Measurements from ENCODE around the gene SLC7A7. TPM values are rescaled to one million over a fixed set of nuclear protein-coding genes. Genes with fewer than 3 reads are reported as not detected.

The SLC7A7 gene
- total RNA-seq, 1 donor from 2014 or later: 4.6 TPM

- Histone ChIP-seq H3K36me3 (peaks cover 58% of the 10 kb centered on the region), H3K4me3 (no peak overlapping the region), H3K27ac (replicated peaks) (no peak overlapping the region), H3K9me3 (replicated peaks) (no peaks in the 10 kb centered on the region), H3K4me1 (peaks cover 51% of the 10 kb centered on the region), H3K27me3 (ENCODE audit: low read depth) (no peaks in the 10 kb centered on the region)
- no peak for TF ChIP-seq CTCF (IDR thresholded peaks at IDR 0.05; ENCODE audit: borderline replicate concordance)
- no peak for DNase-seq
- intact Hi-C loops (cut with micrococcal nuclease): no loop called here
Observed at GRCh38 chr14:22845103-22845394, 29.8 kb upstream of the SLC7A7 start.

- Histone ChIP-seq H3K36me3 (peaks cover 58% of the 10 kb centered on the region), H3K4me3 (no peak overlapping the region), H3K27ac (replicated peaks) (no peak overlapping the region), H3K4me1 (peaks cover 51% of the 10 kb centered on the region), H3K9me3 (replicated peaks) (no peaks in the 10 kb centered on the region), H3K27me3 (ENCODE audit: low read depth) (no peaks in the 10 kb centered on the region)
- intact Hi-C loops (cut with micrococcal nuclease): no loop called here
- no peak for DNase-seq
- no peak for TF ChIP-seq CTCF (IDR thresholded peaks at IDR 0.05; ENCODE audit: borderline replicate concordance)
Observed at GRCh38 chr14:22844221-22845102, 29.2 kb upstream of the SLC7A7 start.

- TF ChIP-seq CTCF (IDR thresholded peaks at IDR 0.05; ENCODE audit: borderline replicate concordance): no peak
- Histone ChIP-seq H3K9me3 (replicated peaks) (no peaks in the 10 kb centered on the region), H3K36me3 (peaks cover 58% of the 10 kb centered on the region), H3K27me3 (ENCODE audit: low read depth) (no peaks in the 10 kb centered on the region), H3K4me1 (peaks cover 51% of the 10 kb centered on the region), H3K27ac (replicated peaks) (no peak overlapping the region), H3K4me3 (no peak overlapping the region)
- intact Hi-C loops (cut with micrococcal nuclease): no loop called here
- DNase-seq: no peak
Observed at GRCh38 chr14:22843123-22843925, 28.1 kb upstream of the SLC7A7 start.

GRCh38 chr14:22842211-22843122 lies 27.2 kb upstream of the SLC7A7 start:
- Histone ChIP-seq H3K4me3 (no peak overlapping the region), H3K27me3 (ENCODE audit: low read depth) (no peaks in the 10 kb centered on the region), H3K9me3 (replicated peaks) (no peaks in the 10 kb centered on the region), H3K27ac (replicated peaks) (no peak overlapping the region), H3K4me1 (peaks cover 51% of the 10 kb centered on the region), H3K36me3 (peaks cover 58% of the 10 kb centered on the region)
- TF ChIP-seq CTCF (IDR thresholded peaks at IDR 0.05; ENCODE audit: borderline replicate concordance): no peak
- no peak for DNase-seq
- intact Hi-C loops (cut with micrococcal nuclease): no loop called here

- Histone ChIP-seq H3K36me3 (peaks cover 58% of the 10 kb centered on the region), H3K27ac (replicated peaks) (no peak overlapping the region), H3K4me1 (peaks cover 51% of the 10 kb centered on the region), H3K27me3 (ENCODE audit: low read depth) (no peaks in the 10 kb centered on the region), H3K9me3 (replicated peaks) (no peaks in the 10 kb centered on the region), H3K4me3 (no peak overlapping the region)
- TF ChIP-seq CTCF (IDR thresholded peaks at IDR 0.05; ENCODE audit: borderline replicate concordance): no peak
- no peak for DNase-seq
- intact Hi-C loops (cut with micrococcal nuclease): no loop called here
Observed at GRCh38 chr14:22841769-22842168, 26.5 kb upstream of the SLC7A7 start.
